ENCODE results near the gene LDLRAP1.

LDLRAP1 gene

GRCh38 chr1:25563330-25564215 lies 20.2 kb downstream of the LDLRAP1 start:
- no peak overlapping the region; the same call in 1 of the 2 replicates for H3K27ac ChIP-seq (replicated peaks)
- DNase-seq (ENCODE audit: low read depth in 1 of 2, low spot score in 1 of 2) = no peak

GRCh38 chr1:25564777-25565574 lies 21.6 kb downstream of the LDLRAP1 start:
- DNase-seq (ENCODE audit: low read depth in 1 of 2, low spot score in 1 of 2) = no peak
- H3K27me3 ChIP-seq (ENCODE audit: insufficient read depth, poor library complexity, severe bottlenecking) = no peaks in the 10 kb centered on the region
- no peak overlapping the region for H3K4me3 ChIP-seq (replicated peaks; ENCODE audit: insufficient read depth, low read length)
- H3K27ac ChIP-seq (replicated peaks) = no peak overlapping the region
- TF ChIP-seq GABPA (IDR thresholded peaks at IDR 0.05; ENCODE audit: low read depth) = no peak
- no peak for TF ChIP-seq REST (IDR thresholded peaks at IDR 0.05; ENCODE audit: insufficient replicate concordance, low read depth)
- no peak for TF ChIP-seq SPI1 (IDR thresholded peaks at IDR 0.05; ENCODE audit: borderline replicate concordance, low read depth)
- no peak for TF ChIP-seq CTCF (IDR thresholded peaks at IDR 0.05; ENCODE audit: insufficient read depth, low read length)
- no peak for TF ChIP-seq POLR2AphosphoS5 (IDR thresholded peaks at IDR 0.05; ENCODE audit: low read depth)

More at GRCh38 chr1:25563330-25564215, 20.2 kb downstream of the LDLRAP1 start:
- Histone ChIP-seq H3K4me3 (replicated peaks; ENCODE audit: insufficient read depth, low read length) (no peak overlapping the region), H3K27me3 (ENCODE audit: insufficient read depth, poor library complexity, severe bottlenecking) (no peaks in the 10 kb centered on the region)
- TF ChIP-seq GABPA (IDR thresholded peaks at IDR 0.05; ENCODE audit: low read depth) (no peak), SPI1 (IDR thresholded peaks at IDR 0.05; ENCODE audit: borderline replicate concordance, low read depth) (no peak), POLR2AphosphoS5 (IDR thresholded peaks at IDR 0.05; ENCODE audit: low read depth) (no peak)

- Histone ChIP-seq H3K27me3 (ENCODE audit: insufficient read depth, poor library complexity, severe bottlenecking) (no peaks in the 10 kb centered on the region), H3K4me3 (replicated peaks; ENCODE audit: insufficient read depth, low read length) (no peak overlapping the region), H3K27ac (replicated peaks) (no peak overlapping the region)
- TF ChIP-seq CTCF (IDR thresholded peaks at IDR 0.05; ENCODE audit: insufficient read depth, low read length) = no peak
- TF ChIP-seq GABPA (IDR thresholded peaks at IDR 0.05; ENCODE audit: low read depth) = no peak
- no peak for TF ChIP-seq SPI1 (IDR thresholded peaks at IDR 0.05; ENCODE audit: borderline replicate concordance, low read depth)
- TF ChIP-seq POLR2AphosphoS5 (IDR thresholded peaks at IDR 0.05; ENCODE audit: low read depth) = no peak
- TF ChIP-seq REST (IDR thresholded peaks at IDR 0.05; ENCODE audit: insufficient replicate concordance, low read depth) = no peak
- DNase-seq (ENCODE audit: low read depth in 1 of 2, low spot score in 1 of 2) = no peak
These were observed 22.2 kb downstream of the LDLRAP1 start for GRCh38 chr1:25565626-25566025.

- no peak overlapping the region for H3K27ac ChIP-seq (replicated peaks)
- H3K27me3 ChIP-seq (ENCODE audit: insufficient read depth, poor library complexity, severe bottlenecking) = no peaks in the 10 kb centered on the region
- DNase-seq (ENCODE audit: low read depth in 1 of 2, low spot score in 1 of 2) = no peak
- no peak overlapping the region for H3K4me3 ChIP-seq (replicated peaks; ENCODE audit: insufficient read depth, low read length)
- TF ChIP-seq POLR2AphosphoS5 (IDR thresholded peaks at IDR 0.05; ENCODE audit: low read depth) (no peak), CTCF (IDR thresholded peaks at IDR 0.05; ENCODE audit: insufficient read depth, low read length) (no peak), REST (IDR thresholded peaks at IDR 0.05; ENCODE audit: insufficient replicate concordance, low read depth) (no peak), GABPA (IDR thresholded peaks at IDR 0.05; ENCODE audit: low read depth) (no peak), SPI1 (IDR thresholded peaks at IDR 0.05; ENCODE audit: borderline replicate concordance, low read depth) (no peak)
These were observed 22.8 kb downstream of the LDLRAP1 start for GRCh38 chr1:25566176-25566729.

All from HL-60 (cell line).